T-cell (primary cell): ENCODE data around the gene PRDX3. TPM values are rescaled to one million over a fixed set of nuclear protein-coding genes. Genes with fewer than 3 reads are reported as not detected.

Experiments used
- ATAC-seq, 4 experiments: fragments of 200-7000 bp in 3 of 4; fragments of 150-1000 bp in 1 of 4; cut with Tn5 transposase; replicated peaks in 1 of 4; 1 replicate in 3 of 4; 2 replicates in 1 of 4; pipeline ENCODE4 v1.10.0; 2021; ENCODE audit warnings: moderate library complexity in 3 of 4, mild to moderate bottlenecking in 2 of 4, moderate number of reproducible peaks in 1 of 4
- CTCF ChIA-PET, 2 donors: fragments of 300-600 bp; sonication (Branson Sonifier 250); formaldehyde crosslinking; loops; one replicate each; lab custom pipeline; 2022; ENCODE audit warnings: antibody characterized with exemption in 2 of 2; lab: Charles Lee
- POLR2A ChIA-PET, 2 donors: fragments of 300-600 bp; sonication (Branson Sonifier 250); formaldehyde crosslinking; loops; one replicate each; lab custom pipeline; 2022; ENCODE audit warnings: antibody characterized with exemption in 2 of 2; lab: Charles Lee
- DNase-seq, 35 experiments: peaks; one replicate each; pipeline versions ENCODE4 v3.0.0 to v3.0.0-alpha.2; 2013 to 2023
- H3K27ac ChIP-seq: one replicate; pipeline ENCODE4 v1.5.1; 2013; ENCODE audit warnings: low read length
- H3K27me3 ChIP-seq, 2 experiments: replicated peaks in 1 of 2; 1 replicate in 1 of 2; 2 replicates in 1 of 2; pipeline versions ENCODE4 v1.6.1 to v1.7.0; 2013; ENCODE audit warnings: low read length in 1 of 2, mixed read lengths in 1 of 2; ENCODE audit not compliant: control insufficient read depth in 2 of 2, insufficient read depth in 2 of 2; ENCODE audit errors: extremely low read depth in 1 of 2
- H3K36me3 ChIP-seq, 2 donors: 1 replicate in 1 of 2; 2 replicates in 1 of 2; pipeline versions ENCODE4 v1.6.1 to v1.7.0; 2013; ENCODE audit warnings: low read length in 1 of 2; ENCODE audit not compliant: control insufficient read depth in 2 of 2, insufficient read depth in 1 of 2; ENCODE audit errors: extremely low read depth in 1 of 2
- H3K4me1 ChIP-seq, 2 experiments: 1 replicate in 1 of 2; 2 replicates in 1 of 2; pipeline versions ENCODE4 v1.6.1 to v1.7.0; 2013; ENCODE audit warnings: low read length in 2 of 2, mixed read lengths in 1 of 2; ENCODE audit not compliant: insufficient read depth in 2 of 2, control insufficient read depth in 1 of 2; ENCODE audit errors: extremely low read depth in 1 of 2
- H3K4me3 ChIP-seq, 2 donors: 1 replicate in 1 of 2; 2 replicates in 1 of 2; pipeline versions ENCODE4 v1.5.1 to v1.7.0; 2013; ENCODE audit warnings: mild to moderate bottlenecking in 2 of 2, low read length in 1 of 2, moderate library complexity in 1 of 2; ENCODE audit not compliant: control insufficient read depth in 1 of 2; ENCODE audit errors: extremely low read depth in 1 of 2
- H3K9me3 ChIP-seq: 2 replicates; pipeline ENCODE4 v1.7.0; 2013
- H3K27ac Mint-ChIP-seq, 2 donors: one replicate each; pipeline ENCODE4 v1.8.0; 2020 to 2021; ENCODE audit warnings: mild to moderate bottlenecking in 2 of 2, mixed read lengths in 2 of 2
- H3K27me3 Mint-ChIP-seq, 2 donors: one replicate each; pipeline ENCODE4 v1.8.0; 2021 to 2022; ENCODE audit warnings: mixed read lengths in 2 of 2
- H3K36me3 Mint-ChIP-seq: one replicate; pipeline ENCODE4 v1.8.0; 2021; ENCODE audit warnings: mixed read lengths
- H3K4me1 Mint-ChIP-seq, 3 donors: one replicate each; pipeline ENCODE4 v1.8.0; 2020 to 2022; ENCODE audit warnings: mixed read lengths in 3 of 3, mild to moderate bottlenecking in 1 of 3
- H3K4me3 Mint-ChIP-seq, 3 donors: one replicate each; pipeline ENCODE4 v1.8.0; 2020 to 2022; ENCODE audit warnings: mild to moderate bottlenecking in 3 of 3, mixed read lengths in 3 of 3, moderate library complexity in 3 of 3
- H3K9me3 Mint-ChIP-seq, 3 donors: one replicate each; pipeline ENCODE4 v1.8.0; 2020 to 2022; ENCODE audit warnings: mixed read lengths in 3 of 3
- WGBS: methylation state at CpG from one replicate; pipeline ENCODE4 v1.1.5; 2013; ENCODE audit warnings: missing lambda C conversion rate; ENCODE audit not compliant: insufficient coverage; 5-methylcytosine and 5-hydroxymethylcytosine counted together
- total RNA-seq, 35 experiments: library from RNA in 6 of 35; stranded (reverse) in 6 of 35; fragments of 120-200 nt in 1 of 35; gene quantifications; one replicate each; pipeline versions ENCODE4 v1.2.1 to v1.2.4 and lab custom pipeline; 2013 to 2026

PRDX3 gene
- total RNA-seq, 5 donors from 2014 or later (not counting 1 experiment from before 2014, with no cell fraction given) = 15.7 to 36.2 (median 34.7) TPM

DNA sequence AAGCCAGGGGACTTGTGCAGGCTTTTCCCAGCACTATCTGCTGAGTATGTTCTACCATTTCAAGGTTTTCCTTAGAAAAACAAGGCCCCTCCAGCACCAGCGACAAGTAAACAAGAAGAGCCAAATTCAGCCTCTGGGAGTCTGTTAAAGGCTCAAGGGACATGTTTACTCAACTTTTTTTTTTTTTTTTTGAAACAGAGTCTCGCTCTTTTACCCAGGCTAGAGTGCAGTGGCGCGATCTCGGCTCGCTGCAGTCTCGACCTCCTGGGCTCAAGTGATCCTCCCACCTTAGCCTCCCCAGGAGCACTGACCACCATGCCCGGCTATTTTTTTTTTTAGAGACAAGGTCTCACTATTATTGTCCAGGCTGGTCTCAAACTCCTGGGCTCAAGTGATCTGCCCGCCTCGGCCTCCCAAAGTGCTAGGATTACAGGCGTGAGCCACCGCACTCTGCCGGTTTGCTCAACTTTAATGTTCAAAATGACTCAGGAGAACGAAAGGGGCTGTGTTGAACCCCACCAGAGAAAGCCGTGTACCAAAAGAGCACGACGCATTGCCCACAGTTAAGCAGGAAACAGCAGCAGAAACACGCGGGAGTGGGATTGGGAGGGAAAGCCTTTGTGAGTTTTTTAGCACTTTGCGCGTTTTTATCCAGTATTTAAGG, 772 bp downstream of the PRDX3 start:
- no peak for DNase-seq
- Mint-ChIP-seq H3K4me3 (peak overlapping the region; percentile 93 to 96 (median 93)), H3K27me3 (no peaks in the 10 kb centered on the region), H3K36me3 (peaks cover 4% of the 10 kb centered on the region), H3K27ac (peak overlapping the region; percentile 92 to 93), H3K9me3 (no peaks in the 10 kb centered on the region), H3K4me1 (peaks cover 24 to 39% (median 34%) of the 10 kb centered on the region in 3 donors)
- Histone ChIP-seq H3K36me3 (peaks cover 9 to 19% of the 10 kb centered on the region in 2 donors), H3K4me1 (peaks cover 5 to 32% of the 10 kb centered on the region in 2 experiments), H3K27me3 (no peaks in the 10 kb centered on the region), H3K27ac (peak overlapping the region; percentile 78), H3K9me3 (no peaks in the 10 kb centered on the region), H3K4me3 (peak overlapping the region; percentile 92 to 98)
- ChIA-PET POLR2A (no interaction called here), CTCF (no interaction called here)
- ATAC-seq = peak in 3 of 4 experiments; percentile 3 to 19 (median 13)
- 10% methylated on average over 18 of the region's 21 CpGs for WGBS

DNA sequence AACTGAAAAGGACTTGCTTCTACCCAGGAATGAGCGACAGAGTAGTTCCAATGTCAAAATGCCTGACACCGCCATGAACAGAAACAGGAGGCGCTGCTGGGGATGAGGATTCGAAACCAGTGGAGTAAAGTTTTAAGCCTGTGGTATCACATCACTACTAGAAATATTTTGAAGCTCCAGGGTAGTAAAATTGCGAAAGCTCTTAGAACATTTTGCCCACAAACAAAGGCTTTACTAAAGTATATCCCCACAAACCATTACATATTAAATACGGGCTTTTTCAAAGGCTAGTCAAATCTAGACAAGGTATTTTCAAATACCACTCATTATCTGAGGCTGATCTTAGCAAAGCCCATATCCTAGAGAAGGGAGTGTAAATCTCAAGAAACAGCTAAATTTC, 2.4 kb downstream of the PRDX3 start:
- Mint-ChIP-seq H3K4me3 (peak overlapping the region in 2 of 3 donors; percentile 93 to 96), H3K9me3 (no peaks in the 10 kb centered on the region), H3K27ac (peak overlapping the region in 1 of 2 donors; percentile 64), H3K36me3 (peaks cover 16% of the 10 kb centered on the region), H3K27me3 (no peaks in the 10 kb centered on the region), H3K4me1 (peaks cover 24 to 39% (median 34%) of the 10 kb centered on the region in 3 donors)
- Histone ChIP-seq H3K4me1 (peaks cover 5 to 32% of the 10 kb centered on the region in 2 experiments), H3K36me3 (peaks cover 12 to 35% of the 10 kb centered on the region in 2 donors), H3K27me3 (no peaks in the 10 kb centered on the region), H3K4me3 (no peak overlapping the region), H3K27ac (no peak overlapping the region), H3K9me3 (no peaks in the 10 kb centered on the region)
- no CpG with 5 or more reads among the region's 6 CpGs for WGBS
- ChIA-PET POLR2A (interaction anchor here (0.6 to 1.1 kb wide), 2 partner anchors 35 to 42 kb away, joined by 3 read pairs; no protein-coding TSS in a partner anchor), CTCF (interaction anchor here (0.6 to 1.0 kb wide), 3 partner anchors 11 to 35 kb away, joined by 3 to 4 read pairs (median 3); no protein-coding TSS in a partner anchor)
- no peak for DNase-seq
- ATAC-seq = no peak

DNA sequence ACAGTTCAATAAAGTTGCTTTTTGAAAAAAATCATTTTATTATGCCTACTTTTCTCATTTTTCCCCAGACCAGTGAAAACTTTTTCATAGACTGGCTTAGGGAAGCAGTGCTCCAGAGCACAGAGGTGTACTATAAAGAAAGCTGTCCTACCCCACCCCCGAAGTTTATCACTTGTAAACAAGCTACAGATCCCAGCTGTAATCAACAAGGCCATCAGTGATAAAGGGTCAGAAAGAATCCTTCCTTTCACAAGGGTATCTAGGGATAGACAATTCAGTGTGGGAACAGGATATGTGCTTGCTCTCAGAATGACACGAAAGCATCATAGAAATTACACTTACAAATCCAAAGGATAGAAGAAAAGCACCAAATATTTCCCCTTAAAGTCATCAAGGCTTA, 4.5 kb downstream of the PRDX3 start:
- H3K36me3 ChIP-seq = peaks cover 12 to 50% of the 10 kb centered on the region in 2 donors
- DNase-seq (no peak), ATAC-seq (no peak)
- no peaks in the 10 kb centered on the region for H3K27me3 ChIP-seq
- Mint-ChIP-seq H3K27me3 (no peaks in the 10 kb centered on the region), H3K4me1 (peaks cover 16 to 30% (median 29%) of the 10 kb centered on the region in 3 donors), H3K36me3 (peaks cover 28% of the 10 kb centered on the region), H3K4me3 (no peak overlapping the region), H3K9me3 (no peaks in the 10 kb centered on the region), H3K27ac (no peak overlapping the region)
- H3K4me3 ChIP-seq = no peak overlapping the region
- WGBS = no CpG with 5 or more reads among the region's 2 CpGs
- CTCF ChIA-PET = interaction anchor here in 1 of 2 donors (0.7 kb wide), 1 partner anchor 104 kb away, joined by 3 read pairs; no protein-coding TSS in a partner anchor
- no peak overlapping the region for H3K27ac ChIP-seq
- H3K4me1 ChIP-seq = peaks cover 4 to 22% of the 10 kb centered on the region in 2 experiments
- H3K9me3 ChIP-seq = no peaks in the 10 kb centered on the region
- POLR2A ChIA-PET = interaction anchor here in 1 of 2 donors (0.6 kb wide), 1 partner anchor 12 kb away, joined by 3 read pairs; no protein-coding TSS in a partner anchor

DNA sequence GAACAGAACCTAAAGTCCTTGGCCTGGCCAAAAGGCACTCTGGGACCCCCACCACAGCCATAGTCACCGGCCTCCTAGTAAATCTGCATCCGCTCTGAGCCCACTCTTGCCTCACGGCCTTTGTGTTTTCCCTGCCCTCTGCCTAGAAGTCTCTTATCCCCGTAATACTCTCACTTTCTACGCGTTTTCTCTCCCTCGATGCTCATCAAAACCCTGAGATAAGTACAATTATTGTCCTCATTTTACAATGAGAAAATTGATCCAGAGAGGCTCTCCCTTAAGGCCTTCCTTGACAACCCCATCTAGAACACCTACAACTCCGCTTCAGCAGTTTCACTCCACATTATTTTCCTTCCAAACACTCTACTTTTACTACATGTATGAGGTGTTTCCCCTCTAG, 11.6 kb downstream of the PRDX3 start:
- no peaks in the 10 kb centered on the region for H3K9me3 Mint-ChIP-seq
- peaks cover 32% of the 10 kb centered on the region for H3K36me3 Mint-ChIP-seq
- peak overlapping the region; percentile 93 to 96 for H3K27ac Mint-ChIP-seq
- no peaks in the 10 kb centered on the region for H3K27me3 Mint-ChIP-seq
- Histone ChIP-seq H3K27ac (no peak overlapping the region), H3K4me3 (no peak overlapping the region), H3K36me3 (peaks cover 3 to 32% of the 10 kb centered on the region in 2 donors), H3K9me3 (no peaks in the 10 kb centered on the region), H3K27me3 (no peaks in the 10 kb centered on the region), H3K4me1 (peaks cover 7 to 23% of the 10 kb centered on the region in 2 experiments)
- DNase-seq (no peak), ATAC-seq (no peak)
- CTCF ChIA-PET = no interaction called here
- POLR2A ChIA-PET = no interaction called here
- H3K4me3 Mint-ChIP-seq = peak overlapping the region; percentile 85 to 90 (median 88)
- H3K4me1 Mint-ChIP-seq = peaks cover 15 to 34% (median 29%) of the 10 kb centered on the region in 3 donors
- WGBS = 83% methylated on average over 6 of the region's 8 CpGs

DNA sequence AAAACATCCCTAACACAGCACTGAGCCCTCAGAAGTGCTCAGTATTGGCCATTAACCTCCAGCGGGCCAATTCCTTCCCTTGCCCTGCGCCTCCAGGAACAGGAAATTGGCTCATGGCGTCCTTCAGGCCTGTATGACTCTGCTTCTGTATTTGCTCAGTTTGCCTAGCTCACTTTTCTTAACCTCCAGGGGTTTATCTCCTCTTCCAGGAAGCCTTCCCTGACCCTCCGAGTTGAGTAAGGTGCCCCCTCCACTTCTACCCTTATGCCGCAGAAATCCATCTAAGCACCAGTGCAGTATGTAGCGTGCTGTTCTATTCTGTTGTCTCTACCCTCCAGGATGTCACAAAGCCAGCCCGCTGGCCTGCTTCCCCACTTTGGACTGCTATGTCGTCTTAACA, 12.0 kb downstream of the PRDX3 start:
- CTCF ChIA-PET = interaction anchor here in 1 of 2 donors (0.6 kb wide), 1 partner anchor 94 kb away, joined by 3 read pairs; no protein-coding TSS in a partner anchor
- Mint-ChIP-seq H3K27ac (peak overlapping the region; percentile 93 to 96), H3K27me3 (no peaks in the 10 kb centered on the region), H3K4me1 (peaks cover 15 to 36% (median 30%) of the 10 kb centered on the region in 3 donors), H3K4me3 (peak overlapping the region; percentile 85 to 90 (median 88)), H3K9me3 (no peaks in the 10 kb centered on the region), H3K36me3 (peaks cover 29% of the 10 kb centered on the region)
- no peak for DNase-seq
- Histone ChIP-seq H3K9me3 (no peaks in the 10 kb centered on the region), H3K36me3 (peaks cover 0 to 31% of the 10 kb centered on the region in 2 donors), H3K4me1 (peaks cover 7 to 23% of the 10 kb centered on the region in 2 experiments), H3K27ac (peak overlapping the region; percentile 68), H3K4me3 (no peak overlapping the region), H3K27me3 (no peaks in the 10 kb centered on the region)
- 81% methylated on average over 8 of the region's 8 CpGs for WGBS
- POLR2A ChIA-PET = interaction anchor here in 1 of 2 donors (0.6 kb wide), 1 partner anchor 613 kb away, joined by 3 read pairs; no protein-coding TSS in a partner anchor
- ATAC-seq = no peak

DNA sequence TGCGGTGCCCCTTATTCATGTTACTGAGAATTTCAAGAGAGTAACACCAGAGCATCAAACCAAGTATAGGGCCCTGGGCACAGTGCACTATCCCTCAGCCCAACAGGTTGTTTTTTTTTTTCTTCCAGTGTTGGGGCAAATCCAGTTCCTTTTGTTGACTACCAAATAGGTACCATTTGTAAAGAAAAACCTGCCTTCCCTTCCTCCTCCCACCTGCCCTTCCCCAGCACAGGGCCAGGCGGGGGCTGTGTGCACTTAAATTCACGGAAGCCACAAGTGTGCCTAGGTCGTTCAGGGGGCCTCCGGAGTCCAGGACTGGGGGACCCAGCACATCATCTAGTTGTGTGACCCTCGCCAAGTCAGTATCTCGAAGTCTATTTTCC, 12.5 kb downstream of the PRDX3 start:
- peaks cover 7 to 23% of the 10 kb centered on the region in 2 experiments for H3K4me1 ChIP-seq
- peak; percentile 1 to 9 (median 3) for ATAC-seq
- POLR2A ChIA-PET = interaction anchor here in 1 of 2 donors (0.6 kb wide), 1 partner anchor 614 kb away, joined by 3 read pairs; no protein-coding TSS in a partner anchor
- H3K9me3 Mint-ChIP-seq = no peaks in the 10 kb centered on the region
- DNase-seq = no peak
- CTCF ChIA-PET = interaction anchor here in 1 of 2 donors (0.6 kb wide), 1 partner anchor 94 kb away, joined by 3 read pairs; no protein-coding TSS in a partner anchor
- peak overlapping the region; percentile 93 to 96 for H3K27ac Mint-ChIP-seq
- H3K4me3 Mint-ChIP-seq = peak overlapping the region; percentile 85 to 90 (median 88)
- no peaks in the 10 kb centered on the region for H3K9me3 ChIP-seq
- WGBS = 73% methylated on average over 4 of the region's 7 CpGs
- H3K36me3 ChIP-seq = peaks cover 0 to 27% of the 10 kb centered on the region in 2 donors
- no peaks in the 10 kb centered on the region for H3K27me3 ChIP-seq
- H3K27ac ChIP-seq = peak overlapping the region; percentile 68
- H3K36me3 Mint-ChIP-seq = peaks cover 30% of the 10 kb centered on the region
- peak overlapping the region; percentile 72 to 83 for H3K4me3 ChIP-seq
- H3K27me3 Mint-ChIP-seq = no peaks in the 10 kb centered on the region
- H3K4me1 Mint-ChIP-seq = peaks cover 15 to 36% (median 30%) of the 10 kb centered on the region in 3 donors
